ACHN (cell line): ENCODE results near the gene KCNAB3.

Source experiments
- DNase-seq: peaks from one replicate; pipeline ENCODE4 v3.0.0-alpha.2; 2015
- in situ Hi-C: cut with HindIII; loops from 2 replicates; pipeline ENCODE4 v1.10.0; 2017; ENCODE audit warnings: low sequenced_read_pairs, low pct_ligation_motif_present, low pct_unique_long_range_greater_than_20kb

KCNAB3 gene

GRCh38 chr17:7912927-7913524, 16.6 kb downstream of the KCNAB3 start:
- peak; percentile 87 for DNase-seq
- in situ Hi-C loops = no loop called here

GRCh38 chr17:7911116-7911515, 18.5 kb downstream of the KCNAB3 start:
- DNase-seq = no peak
- in situ Hi-C loops = no loop called here

- no peak for DNase-seq
- in situ Hi-C loops = no loop called here
Measured at GRCh38 chr17:7910711-7911110, 18.9 kb downstream of the KCNAB3 start.

GRCh38 chr17:7910281-7910680, 19.4 kb downstream of the KCNAB3 start:
- in situ Hi-C loops = no loop called here
- no peak for DNase-seq

GRCh38 chr17:7909089-7909488, 20.6 kb downstream of the KCNAB3 start:
- no peak for DNase-seq
- in situ Hi-C loops = no loop called here

- no peak for DNase-seq
- in situ Hi-C loops = no loop called here
Measured at GRCh38 chr17:7903154-7904103, 26.2 kb downstream of the KCNAB3 start.

GRCh38 chr17:7897773-7898172, 31.9 kb downstream of the KCNAB3 start:
- peak; percentile 30 for DNase-seq
- in situ Hi-C loops = no loop called here

- in situ Hi-C loops = no loop called here
- no peak for DNase-seq
Measured at GRCh38 chr17:7897090-7897489, 32.6 kb downstream of the KCNAB3 start.

- in situ Hi-C loops = no loop called here
- no peak for DNase-seq
Measured at GRCh38 chr17:7894866-7895265, 34.8 kb downstream of the KCNAB3 start.

GRCh38 chr17:7894226-7894625, 35.4 kb downstream of the KCNAB3 start:
- in situ Hi-C loops = no loop called here

GRCh38 chr17:7893187-7893880, 36.3 kb downstream of the KCNAB3 start:
- DNase-seq = no peak
- in situ Hi-C loops = no loop called here

More at GRCh38 chr17:7894226-7894625, 35.4 kb downstream of the KCNAB3 start:
- DNase-seq = no peak

GRCh38 chr17:7889166-7889955, 40.3 kb downstream of the KCNAB3 start:
- in situ Hi-C loops = no loop called here
- peak; percentile 94 for DNase-seq

- in situ Hi-C loops = no loop called here
- no peak for DNase-seq
Measured at GRCh38 chr17:7888184-7888920, 41.3 kb downstream of the KCNAB3 start, which contains the start of gene CHD3. CHD3 (plus strand) TSS chr17:7888789; CDS start chr17:7889001, 212 bp downstream.

GRCh38 chr17:7887482-7888183, 42.0 kb downstream of the KCNAB3 start:
- in situ Hi-C loops = no loop called here
- peak; percentile 96 for DNase-seq

GRCh38 chr17:7887038-7887481, 42.6 kb downstream of the KCNAB3 start:
- in situ Hi-C loops = no loop called here
- DNase-seq = peak; percentile 41

GRCh38 chr17:7886227-7887037, 43.2 kb downstream of the KCNAB3 start:
- DNase-seq = peak; percentile 45
- in situ Hi-C loops = no loop called here
